ENCODE results near the gene CDH6.

Gene CDH6

GRCh38 chr5:31181376-31181987 lies 12.0 kb upstream of the CDH6 start:
- no peak overlapping the region for H2AFZ ChIP-seq (ENCODE audit: low read length)
- H3K79me2 ChIP-seq (ENCODE audit: insufficient read depth, low read length) = no peaks in the 10 kb centered on the region
- no peak overlapping the region for H3K4me3 ChIP-seq (ENCODE audit: low read length, poor library complexity, severe bottlenecking)
- H3K9ac ChIP-seq (ENCODE audit: low read depth, low read length, poor library complexity, severe bottlenecking) = no peak overlapping the region
- no peaks in the 10 kb centered on the region for H3F3A ChIP-seq (ENCODE audit: low read depth)
- H3K36me3 ChIP-seq (ENCODE audit: insufficient read depth, low read length) = no peaks in the 10 kb centered on the region
- no peak overlapping the region for H3K4me2 ChIP-seq (ENCODE audit: low read depth, low read length, poor library complexity, severe bottlenecking)
- H3K4me1 ChIP-seq (ENCODE audit: insufficient read depth, low read length, poor library complexity, severe bottlenecking) = no peaks in the 10 kb centered on the region
- no peaks in the 10 kb centered on the region for H3K27me3 ChIP-seq (ENCODE audit: insufficient read depth, low read length, poor library complexity, severe bottlenecking)
- TF ChIP-seq CTCF (conservative IDR thresholded peaks at IDR 0.05; ENCODE audit: low read length) = no peak
- TF ChIP-seq EZH2phosphoT487 (IDR thresholded peaks at IDR 0.05; ENCODE audit: borderline replicate concordance) = no peak
- H4K20me1 ChIP-seq (ENCODE audit: insufficient read depth, low read length, poor library complexity, severe bottlenecking) = no peaks in the 10 kb centered on the region
- H3K9me3 ChIP-seq (ENCODE audit: insufficient read depth, low read depth, low read length) = no peaks in the 10 kb centered on the region
- H3K9me2 ChIP-seq (replicated peaks; ENCODE audit: low read depth, low read length) = no peaks in the 10 kb centered on the region

- Histone ChIP-seq H3K4me2 (ENCODE audit: low read depth, low read length, poor library complexity, severe bottlenecking) (no peak overlapping the region), H3K4me1 (ENCODE audit: insufficient read depth, low read length, poor library complexity, severe bottlenecking) (no peaks in the 10 kb centered on the region), H3K9ac (ENCODE audit: low read depth, low read length, poor library complexity, severe bottlenecking) (no peak overlapping the region), H3K9me2 (replicated peaks; ENCODE audit: low read depth, low read length) (no peaks in the 10 kb centered on the region), H3K27me3 (ENCODE audit: insufficient read depth, low read length, poor library complexity, severe bottlenecking) (no peaks in the 10 kb centered on the region), H3K79me2 (ENCODE audit: insufficient read depth, low read length) (no peaks in the 10 kb centered on the region), H3F3A (ENCODE audit: low read depth) (no peaks in the 10 kb centered on the region), H3K4me3 (ENCODE audit: low read length, poor library complexity, severe bottlenecking) (no peak overlapping the region), H2AFZ (ENCODE audit: low read length) (no peak overlapping the region), H4K20me1 (ENCODE audit: insufficient read depth, low read length, poor library complexity, severe bottlenecking) (no peaks in the 10 kb centered on the region), H3K9me3 (ENCODE audit: insufficient read depth, low read depth, low read length) (no peaks in the 10 kb centered on the region), H3K36me3 (ENCODE audit: insufficient read depth, low read length) (no peaks in the 10 kb centered on the region)
- no peak for TF ChIP-seq EZH2phosphoT487 (IDR thresholded peaks at IDR 0.05; ENCODE audit: borderline replicate concordance)
- no peak for TF ChIP-seq CTCF (conservative IDR thresholded peaks at IDR 0.05; ENCODE audit: low read length)
Observed at GRCh38 chr5:31182136-31182535, 11.3 kb upstream of the CDH6 start.

- Histone ChIP-seq H3K9me2 (replicated peaks; ENCODE audit: low read depth, low read length) (no peaks in the 10 kb centered on the region), H3K4me1 (ENCODE audit: insufficient read depth, low read length, poor library complexity, severe bottlenecking) (no peaks in the 10 kb centered on the region), H2AFZ (ENCODE audit: low read length) (no peak overlapping the region), H4K20me1 (ENCODE audit: insufficient read depth, low read length, poor library complexity, severe bottlenecking) (no peaks in the 10 kb centered on the region), H3K79me2 (ENCODE audit: insufficient read depth, low read length) (no peaks in the 10 kb centered on the region), H3K36me3 (ENCODE audit: insufficient read depth, low read length) (no peaks in the 10 kb centered on the region), H3F3A (ENCODE audit: low read depth) (no peaks in the 10 kb centered on the region), H3K4me2 (ENCODE audit: low read depth, low read length, poor library complexity, severe bottlenecking) (no peak overlapping the region), H3K9me3 (ENCODE audit: insufficient read depth, low read depth, low read length) (no peaks in the 10 kb centered on the region), H3K9ac (ENCODE audit: low read depth, low read length, poor library complexity, severe bottlenecking) (no peak overlapping the region), H3K4me3 (ENCODE audit: low read length, poor library complexity, severe bottlenecking) (no peak overlapping the region), H3K27me3 (ENCODE audit: insufficient read depth, low read length, poor library complexity, severe bottlenecking) (no peaks in the 10 kb centered on the region)
- TF ChIP-seq CTCF (conservative IDR thresholded peaks at IDR 0.05; ENCODE audit: low read length) (no peak), EZH2phosphoT487 (IDR thresholded peaks at IDR 0.05; ENCODE audit: borderline replicate concordance) (no peak)
Observed at GRCh38 chr5:31185951-31186350, 7.5 kb upstream of the CDH6 start.

All from Loucy (cell line).